Psoas muscle (tissue), 8 donors: ENCODE measurements around the gene IQSEC3. TPM values are rescaled to one million over a fixed set of nuclear protein-coding genes. Genes with fewer than 3 reads are reported as not detected.
A peak's percentile ranks its signal among the peaks of the same experiment; 100 is the strongest.

Experiments
- ATAC-seq, 4 donors: fragments of 200-7000 bp; cut with Tn5 transposase; one replicate each; pipeline ENCODE4 v1.9.1; 2020; ENCODE audit warnings: moderate library complexity in 3 of 4, mild to moderate bottlenecking in 2 of 4
- DNase-seq, 2 donors: peaks; one replicate each; pipeline ENCODE4 v3.0.0-alpha.2; 2020
- H3K27ac ChIP-seq: fragments of 200-600 bp; one replicate; pipeline ENCODE4 v1.8.0; 2022
- H3K27me3 ChIP-seq, 3 donors: fragments of 200-600 bp in 1 of 3; one replicate each; pipeline versions ENCODE4 v1.6.1 to v1.8.0; 2013 to 2022; ENCODE audit warnings: low read length in 2 of 3, mild to moderate bottlenecking in 2 of 3, moderate library complexity in 1 of 3; ENCODE audit not compliant: insufficient read depth in 3 of 3
- H3K36me3 ChIP-seq, 2 donors: fragments of 200-600 bp in 1 of 2; one replicate each; pipeline versions ENCODE4 v1.6.1 to v1.8.0; 2013 to 2022; ENCODE audit warnings: low read depth in 1 of 2, mild to moderate bottlenecking in 1 of 2, moderate library complexity in 1 of 2; ENCODE audit not compliant: insufficient read depth in 1 of 2
- H3K4me1 ChIP-seq: fragments of 200-600 bp; one replicate; pipeline ENCODE4 v1.8.0; 2022
- H3K4me3 ChIP-seq: fragments of 200-600 bp; one replicate; pipeline ENCODE4 v1.8.0; 2022; ENCODE audit warnings: mild to moderate bottlenecking
- H3K9me3 ChIP-seq: fragments of 200-600 bp; one replicate; pipeline ENCODE4 v1.8.0; 2022
- CTCF ChIP-seq: fragments of 200-600 bp; IDR thresholded peaks from one replicate; pipeline ENCODE4 v1.8.0; 2022; ENCODE audit warnings: antibody characterized with exemption
- WGBS, 3 donors: extraction: QIAGEN DNeasy Blood & Tissue Kit; methylation state at CpG; one replicate each; pipeline versions ENCODE4 v1.1.6 to v1.1.7; 2013; 5-methylcytosine and 5-hydroxymethylcytosine counted together
- intact Hi-C, 2 donors: fragments of 100-400 bp; cut with DNase I; formaldehyde crosslinking; loops; one replicate each; pipeline versions ENCODE4 v1.11.0 to v1.14.2; 2022
- polyA plus RNA-seq, 3 donors: library from polyadenylated mRNA; stranded (reverse); fragments of 200-250 nt; gene quantifications; one replicate each; pipeline ENCODE4 v1.2.3, GENCODE V29; 2013
- total RNA-seq, 4 donors: library from RNA; stranded (reverse); fragmentation: NEBNext Ultra II Directional in 2 of 4; extraction: Animal tissue kit (Norgen Biotek cat#: 25700) in 2 of 4; gene quantifications; one replicate each; pipeline versions ENCODE4 v1.2.1 to v1.2.4, GENCODE V29; 2021 to 2023
- donor health status: healthy with polysubstance abuse.
- donor health status: DM: no; HTN: no; CAD: no; lungs with moderate emphysema.
- donor health status: Bipolar disorder and iron deficiency.
- donor health status: healthy.
- donor health status: DM: yes; HTN: yes; CAD: no.
- donor health status: DM: no; HTN: no; CAD: no.
- donor health status: DM: no; HTN: no; CAD: no.
- donor health status: DM: yes; HTN: yes; CAD: no.

IQSEC3 gene
- total and polyA plus RNA-seq, 7 donors: 0.23 to 1.8 (median 0.58) TPM

DNA sequence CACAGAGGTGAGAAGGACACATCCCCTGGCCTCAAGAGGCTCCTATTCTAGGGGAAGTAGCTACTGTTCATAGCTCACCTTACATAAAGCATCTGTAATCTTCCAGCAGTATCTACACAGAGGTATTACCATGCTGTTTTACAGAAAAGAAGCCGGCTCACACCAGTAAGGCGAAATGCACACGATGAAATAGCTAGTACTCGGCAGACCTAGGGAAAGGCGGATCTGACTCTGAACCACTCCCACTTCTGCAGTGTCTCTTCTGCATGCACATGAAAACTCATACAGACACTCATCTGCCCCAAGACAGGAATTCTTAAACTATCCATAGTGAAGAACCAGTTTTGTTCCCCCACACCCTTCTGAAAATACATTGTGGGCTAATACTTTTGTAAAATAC, 73.6 kb downstream of the IQSEC3 start:
- intact Hi-C loops: no loop called here
- H3K27me3 ChIP-seq: peaks cover 0 to 45% (median 9%) of the 10 kb centered on the region in 3 donors
- DNase-seq (no peak), ATAC-seq (no peak)
- no peak for TF ChIP-seq CTCF
- no peaks in the 10 kb centered on the region for H3K4me1 ChIP-seq
- H3K27ac ChIP-seq: no peak overlapping the region
- WGBS, 3 donors: 57 to 69% (median 59%) methylated on average over 5 of the region's 5 CpGs
- no peaks in the 10 kb centered on the region for H3K36me3 ChIP-seq
- no peaks in the 10 kb centered on the region for H3K9me3 ChIP-seq
- H3K4me3 ChIP-seq: no peak overlapping the region

DNA sequence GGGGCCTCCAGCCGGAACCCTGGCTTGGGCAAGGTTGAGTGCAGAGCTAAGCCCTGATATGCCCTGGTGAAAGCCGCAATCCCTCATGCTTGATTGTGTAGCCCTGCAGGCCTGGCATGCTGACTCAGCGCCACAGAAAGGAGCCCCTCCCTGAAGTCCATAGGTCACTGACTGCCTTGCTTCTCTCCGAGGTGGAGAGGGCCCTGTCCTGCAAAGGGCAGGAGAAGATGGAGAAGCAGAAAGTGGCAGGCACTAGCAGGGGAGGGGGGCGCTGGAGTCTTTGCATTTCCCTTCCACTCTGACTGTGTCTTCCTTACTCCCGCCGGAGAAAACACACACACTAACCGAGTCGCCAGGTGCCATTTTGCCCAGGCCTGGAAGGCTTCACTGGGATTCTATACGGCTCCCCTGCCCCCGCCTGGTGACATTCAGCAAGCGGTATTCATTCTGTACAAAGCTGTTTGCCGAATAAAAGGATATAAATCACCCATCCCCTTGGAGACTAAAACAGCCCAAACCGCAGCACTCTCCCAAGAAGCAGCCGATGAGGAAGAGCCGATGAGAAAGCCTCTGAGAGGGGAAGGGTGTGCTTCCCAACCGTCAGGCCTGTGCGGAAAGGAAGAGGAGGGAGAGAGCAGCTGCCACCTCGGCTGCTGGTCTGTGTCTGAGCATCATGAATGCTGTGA, 77.5 kb downstream of the IQSEC3 start:
- Histone ChIP-seq H3K27me3 (peaks cover 0 to 27% (median 7%) of the 10 kb centered on the region in 3 donors), H3K36me3 (no peaks in the 10 kb centered on the region), H3K27ac (no peak overlapping the region), H3K9me3 (no peaks in the 10 kb centered on the region), H3K4me3 (no peak overlapping the region), H3K4me1 (no peaks in the 10 kb centered on the region)
- intact Hi-C loops: no loop called here
- no peak for TF ChIP-seq CTCF
- 51 to 62% (median 55%) methylated on average over 19 of the region's 19 CpGs for WGBS, 3 donors
- DNase-seq (no peak), ATAC-seq (no peak)

- ATAC-seq (no peak), DNase-seq (no peak)
- H3K27ac ChIP-seq: no peak overlapping the region
- H3K27me3 ChIP-seq: peaks cover 0 to 20% (median 4%) of the 10 kb centered on the region in 3 donors
- intact Hi-C loops: no loop called here
- no peak for TF ChIP-seq CTCF
- H3K9me3 ChIP-seq: no peaks in the 10 kb centered on the region
- no peaks in the 10 kb centered on the region for H3K36me3 ChIP-seq
- WGBS, 3 donors: 70 to 85% (median 75%) methylated on average over 5 of the region's 5 CpGs
- H3K4me3 ChIP-seq: no peak overlapping the region
- no peaks in the 10 kb centered on the region for H3K4me1 ChIP-seq
Measured at GRCh38 chr12:144650-145284, 78.2 kb downstream of the IQSEC3 start.

- intact Hi-C loops: no loop called here
- H3K4me3 ChIP-seq: no peak overlapping the region
- DNase-seq (peak in 1 of 2 donors; percentile 36), ATAC-seq (peak in 1 of 4 donors; percentile 16)
- H3K27me3 ChIP-seq: peaks cover 0 to 13% (median 1%) of the 10 kb centered on the region in 3 donors
- no peaks in the 10 kb centered on the region for H3K36me3 ChIP-seq
- TF ChIP-seq CTCF: no peak
- H3K9me3 ChIP-seq: no peaks in the 10 kb centered on the region
- H3K27ac ChIP-seq: no peak overlapping the region
- H3K4me1 ChIP-seq: no peaks in the 10 kb centered on the region
- 38 to 52% (median 48%) methylated on average over 14 of the region's 14 CpGs for WGBS, 3 donors
Measured at GRCh38 chr12:145369-145960, 78.9 kb downstream of the IQSEC3 start.
